HEK293 (cell line): Measurements from ENCODE around the gene MRNIP.

ENCODE experiments used
- FEZF1 ChIP-seq: fragments of 450-650 bp; formaldehyde crosslinking; IDR thresholded peaks from 2 replicates; pipeline ENCODE4 v1.5.1; 2016; ENCODE audit warnings: missing biosample characterization, missing genetic modification characterization
- GLI4 ChIP-seq: fragments of 450-650 bp; formaldehyde crosslinking; IDR thresholded peaks from 2 replicates; pipeline ENCODE4 v1.5.1; 2016; ENCODE audit warnings: missing biosample characterization, missing genetic modification characterization
- GLIS1 ChIP-seq: fragments of 450-650 bp; formaldehyde crosslinking; IDR thresholded peaks from 2 replicates; pipeline ENCODE4 v1.5.1; 2016; ENCODE audit warnings: missing biosample characterization, missing genetic modification characterization
- GLIS2 ChIP-seq: fragments of 450-650 bp; formaldehyde crosslinking; IDR thresholded peaks from 2 replicates; pipeline ENCODE4 v1.5.1; 2016; ENCODE audit warnings: missing biosample characterization, missing genetic modification characterization
- KLF8 ChIP-seq: fragments of 450-650 bp; formaldehyde crosslinking; IDR thresholded peaks from 2 replicates; pipeline ENCODE4 v1.5.1; 2016; ENCODE audit warnings: missing biosample characterization, missing genetic modification characterization
- MZF1 ChIP-seq: fragments of 450-650 bp; formaldehyde crosslinking; IDR thresholded peaks from 2 replicates; pipeline ENCODE4 v1.5.1; 2017; ENCODE audit warnings: missing biosample characterization, missing genetic modification characterization, borderline replicate concordance
- REST ChIP-seq: fragments of 450-650 bp; formaldehyde crosslinking; IDR thresholded peaks from 2 replicates; pipeline ENCODE4 v1.5.1; 2016; ENCODE audit warnings: missing biosample characterization, missing genetic modification characterization
- SALL2 ChIP-seq: fragments of 450-650 bp; formaldehyde crosslinking; IDR thresholded peaks from 2 replicates; pipeline ENCODE4 v1.5.0; 2017; ENCODE audit warnings: missing biosample characterization, mild to moderate bottlenecking, missing genetic modification characterization, borderline replicate concordance
- SETDB1 ChIP-seq: IDR thresholded peaks from one replicate; pipeline ENCODE4 v1.6.1; 2017; ENCODE audit warnings: mild to moderate bottlenecking, low read length, moderate library complexity, mixed read lengths; ENCODE audit not compliant: insufficient read length
- ZBTB20 ChIP-seq: fragments of 450-650 bp; formaldehyde crosslinking; IDR thresholded peaks from 2 replicates; pipeline ENCODE4 v1.5.1; 2016; ENCODE audit warnings: missing biosample characterization, missing genetic modification characterization
- ZFHX2 ChIP-seq: fragments of 450-650 bp; formaldehyde crosslinking; conservative IDR thresholded peaks from 2 replicates; pipeline ENCODE4 v1.5.1; 2016; ENCODE audit warnings: missing biosample characterization, missing genetic modification characterization
- ZIC2 ChIP-seq: fragments of 450-650 bp; formaldehyde crosslinking; IDR thresholded peaks from 2 replicates; pipeline ENCODE4 v1.5.1; 2016; ENCODE audit warnings: missing biosample characterization, missing genetic modification characterization
- ZNF10 ChIP-seq: fragments of 450-650 bp; formaldehyde crosslinking; IDR thresholded peaks from 2 replicates; pipeline ENCODE4 v1.5.1; 2017; ENCODE audit warnings: missing biosample characterization, missing genetic modification characterization
- ZNF155 ChIP-seq: fragments of 450-650 bp; formaldehyde crosslinking; IDR thresholded peaks from 2 replicates; pipeline ENCODE4 v1.5.1; 2016; ENCODE audit warnings: missing biosample characterization, missing genetic modification characterization
- ZNF2 ChIP-seq: fragments of 450-650 bp; formaldehyde crosslinking; IDR thresholded peaks from 2 replicates; pipeline ENCODE4 v1.5.1; 2016; ENCODE audit warnings: missing biosample characterization, missing genetic modification characterization
- ZNF223 ChIP-seq: fragments of 450-650 bp; formaldehyde crosslinking; IDR thresholded peaks from 2 replicates; pipeline ENCODE4 v1.5.1; 2016; ENCODE audit warnings: missing biosample characterization, missing genetic modification characterization
- ZNF274 ChIP-seq, 2 experiments: fragments of 200-500 bp in 1 of 2; fragments of 450-650 bp in 1 of 2; sonication (Bioruptor generic) in 1 of 2; formaldehyde crosslinking in 1 of 2; IDR thresholded peaks; 2 replicates each; pipeline versions ENCODE4 v1.5.1 to v1.6.1; 2014 to 2016; ENCODE audit warnings: borderline replicate concordance in 1 of 2, inconsistent platforms in 1 of 2, low read length in 1 of 2, missing biosample characterization in 1 of 2, missing genetic modification characterization in 1 of 2
- ZNF394 ChIP-seq: fragments of 450-650 bp; formaldehyde crosslinking; IDR thresholded peaks from 2 replicates; pipeline ENCODE4 v1.5.1; 2016; ENCODE audit warnings: missing biosample characterization, missing genetic modification characterization, mild to moderate bottlenecking, moderate library complexity, borderline replicate concordance
- ZNF423 ChIP-seq: fragments of 450-650 bp; formaldehyde crosslinking; IDR thresholded peaks from 2 replicates; pipeline ENCODE4 v1.5.1; 2016; ENCODE audit warnings: missing biosample characterization, missing genetic modification characterization
- ZNF426 ChIP-seq: fragments of 450-650 bp; formaldehyde crosslinking; IDR thresholded peaks from 2 replicates; pipeline ENCODE4 v1.5.1; 2017; ENCODE audit warnings: missing biosample characterization, missing genetic modification characterization, mild to moderate bottlenecking, inconsistent platforms, moderate library complexity
- ZNF473 ChIP-seq: fragments of 450-650 bp; formaldehyde crosslinking; IDR thresholded peaks from 2 replicates; pipeline ENCODE4 v1.5.1; 2017; ENCODE audit warnings: missing biosample characterization, missing genetic modification characterization
- ZNF48 ChIP-seq: fragments of 450-650 bp; formaldehyde crosslinking; IDR thresholded peaks from 2 replicates; pipeline ENCODE4 v1.5.1; 2016; ENCODE audit warnings: missing biosample characterization, missing genetic modification characterization
- ZNF521 ChIP-seq: fragments of 450-650 bp; formaldehyde crosslinking; IDR thresholded peaks from 2 replicates; pipeline ENCODE4 v1.5.1; 2017; ENCODE audit warnings: missing biosample characterization, mild to moderate bottlenecking, missing genetic modification characterization
- ZNF624 ChIP-seq: fragments of 450-650 bp; formaldehyde crosslinking; IDR thresholded peaks from 2 replicates; pipeline ENCODE4 v1.5.1; 2017; ENCODE audit warnings: missing biosample characterization, missing genetic modification characterization
- ZNF629 ChIP-seq: fragments of 450-650 bp; formaldehyde crosslinking; IDR thresholded peaks from 2 replicates; pipeline ENCODE4 v1.5.1; 2017; ENCODE audit warnings: missing biosample characterization, missing genetic modification characterization
- ZNF670 ChIP-seq: fragments of 450-650 bp; formaldehyde crosslinking; IDR thresholded peaks from 2 replicates; pipeline ENCODE4 v1.5.1; 2016; ENCODE audit warnings: missing biosample characterization, missing genetic modification characterization, low read depth
- ZNF707 ChIP-seq: fragments of 450-650 bp; formaldehyde crosslinking; IDR thresholded peaks from 2 replicates; pipeline ENCODE4 v1.5.1; 2016; ENCODE audit warnings: missing biosample characterization, missing genetic modification characterization
- TF ChIP-seq, protein P1 (sequence below): fragments of 450-650 bp; formaldehyde crosslinking; IDR thresholded peaks from 2 replicates; pipeline ENCODE4 v1.5.1; 2016; ENCODE audit warnings: missing biosample characterization, missing genetic modification characterization
- TF ChIP-seq, protein P2 (sequence below): IDR thresholded peaks from 2 replicates; pipeline ENCODE4 v1.6.1; 2011; ENCODE audit warnings: mild to moderate bottlenecking, low read depth, low read length, borderline replicate concordance
- TF ChIP-seq, protein P3 (sequence below): fragments of 450-650 bp; formaldehyde crosslinking; IDR thresholded peaks from 2 replicates; pipeline ENCODE4 v1.5.1; 2016; ENCODE audit warnings: missing biosample characterization, missing genetic modification characterization

MRNIP gene

GRCh38 chr5:179803651-179804554 lies 54.7 kb downstream of the MRNIP start (continued):
- TF ChIP-seq, protein P1, sequence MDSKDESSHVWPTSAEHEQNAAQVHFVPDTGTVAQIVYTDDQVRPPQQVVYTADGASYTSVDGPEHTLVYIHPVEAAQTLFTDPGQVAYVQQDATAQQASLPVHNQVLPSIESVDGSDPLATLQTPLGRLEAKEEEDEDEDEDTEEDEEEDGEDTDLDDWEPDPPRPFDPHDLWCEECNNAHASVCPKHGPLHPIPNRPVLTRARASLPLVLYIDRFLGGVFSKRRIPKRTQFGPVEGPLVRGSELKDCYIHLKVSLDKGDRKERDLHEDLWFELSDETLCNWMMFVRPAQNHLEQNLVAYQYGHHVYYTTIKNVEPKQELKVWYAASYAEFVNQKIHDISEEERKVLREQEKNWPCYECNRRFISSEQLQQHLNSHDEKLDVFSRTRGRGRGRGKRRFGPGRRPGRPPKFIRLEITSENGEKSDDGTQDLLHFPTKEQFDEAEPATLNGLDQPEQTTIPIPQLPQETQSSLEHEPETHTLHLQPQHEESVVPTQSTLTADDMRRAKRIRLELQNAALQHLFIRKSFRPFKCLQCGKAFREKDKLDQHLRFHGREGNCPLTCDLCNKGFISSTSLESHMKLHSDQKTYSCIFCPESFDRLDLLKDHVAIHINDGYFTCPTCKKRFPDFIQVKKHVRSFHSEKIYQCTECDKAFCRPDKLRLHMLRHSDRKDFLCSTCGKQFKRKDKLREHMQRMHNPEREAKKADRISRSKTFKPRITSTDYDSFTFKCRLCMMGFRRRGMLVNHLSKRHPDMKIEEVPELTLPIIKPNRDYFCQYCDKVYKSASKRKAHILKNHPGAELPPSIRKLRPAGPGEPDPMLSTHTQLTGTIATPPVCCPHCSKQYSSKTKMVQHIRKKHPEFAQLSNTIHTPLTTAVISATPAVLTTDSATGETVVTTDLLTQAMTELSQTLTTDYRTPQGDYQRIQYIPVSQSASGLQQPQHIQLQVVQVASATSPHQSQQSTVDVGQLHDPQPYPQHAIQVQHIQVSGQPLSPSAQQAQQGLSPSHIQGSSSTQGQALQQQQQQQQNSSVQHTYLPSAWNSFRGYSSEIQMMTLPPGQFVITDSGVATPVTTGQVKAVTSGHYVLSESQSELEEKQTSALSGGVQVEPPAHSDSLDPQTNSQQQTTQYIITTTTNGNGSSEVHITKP (tag by site-specific recombination) = peak; percentile 5; the same call in 1 of the 2 replicates
- TF ChIP-seq ZNF521 (no peak), FEZF1 (tag by site-specific recombination) (no peak), MZF1 (tag by site-specific recombination) (no peak), ZNF10 (tag by site-specific recombination) (no peak), ZNF707 (no peak), ZBTB20 (tag by site-specific recombination) (peak; percentile 79), ZNF670 (no peak), ZNF423 (no peak; the same call in 1 of the 2 replicates), ZNF274 (IDR thresholded peaks at IDR 0.05; ENCODE audit: low read length) (no peak), ZNF274 (tag by site-specific recombination; IDR thresholded peaks at IDR 0.05; ENCODE audit: borderline replicate concordance) (no peak), ZNF394 (peak; percentile 86; the same call in 1 of the 2 replicates), ZNF2 (tag by site-specific recombination) (no peak), ZNF155 (tag by site-specific recombination) (no peak), ZNF426 (tag by site-specific recombination) (no peak), ZNF473 (no peak), KLF8 (tag by site-specific recombination) (no peak), SETDB1 (no peak), SALL2 (tag by site-specific recombination) (no peak), ZIC2 (tag by site-specific recombination) (peak; percentile 66), ZNF223 (tag by site-specific recombination) (no peak), ZNF624 (tag by site-specific recombination) (no peak), GLIS1 (tag by site-specific recombination) (peak; percentile 70), ZNF629 (tag by site-specific recombination) (no peak), REST (tag by site-specific recombination) (no peak), ZFHX2 (tag by site-specific recombination) (peak; percentile 96), GLI4 (no peak), GLIS2 (tag by site-specific recombination) (peak; percentile 38), ZNF48 (tag by site-specific recombination) (no peak)
- TF ChIP-seq, protein P2, sequence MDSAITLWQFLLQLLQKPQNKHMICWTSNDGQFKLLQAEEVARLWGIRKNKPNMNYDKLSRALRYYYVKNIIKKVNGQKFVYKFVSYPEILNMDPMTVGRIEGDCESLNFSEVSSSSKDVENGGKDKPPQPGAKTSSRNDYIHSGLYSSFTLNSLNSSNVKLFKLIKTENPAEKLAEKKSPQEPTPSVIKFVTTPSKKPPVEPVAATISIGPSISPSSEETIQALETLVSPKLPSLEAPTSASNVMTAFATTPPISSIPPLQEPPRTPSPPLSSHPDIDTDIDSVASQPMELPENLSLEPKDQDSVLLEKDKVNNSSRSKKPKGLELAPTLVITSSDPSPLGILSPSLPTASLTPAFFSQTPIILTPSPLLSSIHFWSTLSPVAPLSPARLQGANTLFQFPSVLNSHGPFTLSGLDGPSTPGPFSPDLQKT = no peak
- TF ChIP-seq, protein P3, sequence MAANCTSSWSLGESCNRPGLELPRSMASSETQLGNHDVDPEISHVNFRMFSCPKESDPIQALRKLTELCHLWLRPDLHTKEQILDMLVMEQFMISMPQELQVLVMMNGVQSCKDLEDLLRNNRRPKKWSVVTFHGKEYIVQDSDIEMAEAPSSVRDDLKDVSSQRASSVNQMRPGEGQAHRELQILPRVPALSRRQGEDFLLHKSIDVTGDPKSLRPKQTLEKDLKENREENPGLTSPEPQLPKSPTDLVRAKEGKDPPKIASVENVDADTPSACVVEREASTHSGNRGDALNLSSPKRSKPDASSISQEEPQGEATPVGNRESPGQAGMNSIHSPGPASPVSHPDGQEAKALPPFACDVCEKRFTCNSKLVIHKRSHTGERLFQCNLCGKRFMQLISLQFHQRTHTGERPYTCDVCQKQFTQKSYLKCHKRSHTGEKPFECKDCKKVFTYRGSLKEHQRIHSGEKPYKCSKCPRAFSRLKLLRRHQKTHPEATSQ (tag by site-specific recombination) = no peak
